H1 (cell line): ENCODE data around the gene MTFR2. TPM values are rescaled to one million over a fixed set of nuclear protein-coding genes. Genes with fewer than 3 reads are reported as not detected.

Experiments used
- CBX8 ChIP-seq: fragments of 300-800, 300-1000 bp; sonication (generic); IDR thresholded peaks from 2 replicates; pipeline ENCODE4 v1.7.1; 2016; ENCODE audit warnings: low read depth, low read length, borderline replicate concordance
- CHD7 ChIP-seq: fragments of 300-600 bp; sonication (generic); IDR thresholded peaks from 2 replicates; pipeline ENCODE4 v1.7.1; 2012; ENCODE audit warnings: low read length, moderate library complexity, mild to moderate bottlenecking, inconsistent platforms; ENCODE audit not compliant: insufficient replicate concordance
- KDM1A ChIP-seq: fragments of 200-600, 300-600 bp; sonication (generic); IDR thresholded peaks from 2 replicates; pipeline ENCODE4 v1.7.1; 2016; ENCODE audit warnings: mild to moderate bottlenecking, low read length, borderline replicate concordance
- POLR2AphosphoS5 ChIP-seq: IDR thresholded peaks from 2 replicates; pipeline ENCODE4 v1.6.1; 2011; ENCODE audit warnings: low read depth, low read length
- RFX5 ChIP-seq: IDR thresholded peaks from 2 replicates; pipeline ENCODE4 v1.6.1; 2011; ENCODE audit warnings: low read depth, low read length, improper control_type of control experiment, borderline replicate concordance
- SUZ12 ChIP-seq: fragments of 200-600 bp; sonication (generic); IDR thresholded peaks from 2 replicates; pipeline ENCODE4 v1.6.1; 2012; ENCODE audit warnings: mild to moderate bottlenecking, inconsistent platforms, low read length, moderate library complexity, mixed read lengths
- polyA plus RNA-seq, 7 experiments: library from polyadenylated mRNA; depleted of rRNA in 3 of 7; stranded (reverse) in 5 of 7; unstranded in 2 of 7; fragments of >200 nt in 5 of 7; fragments of 200-250 nt in 2 of 7; gene quantifications; 1 replicate in 5 of 7; 2 replicates in 1 of 7; 4 replicates in 1 of 7; pipeline versions ENCODE4 v1.2.1 to v1.2.3, GENCODE V29; 2011 to 2013; ENCODE audit warnings: missing spikeins in 2 of 7, mixed read lengths in 2 of 7
- total RNA-seq: library from RNA; stranded (reverse); fragmentation: NEBNext Ultra II Directional; extraction: Animal tissue kit (Norgen Biotek cat#: 25700); gene quantifications from 2 replicates; pipeline ENCODE4 v1.2.1, GENCODE V29; 2021

The MTFR2 gene
- total and polyA plus RNA-seq, 2 of the 8 experiments (the other 6 are each of a cell fraction or from before 2014, with no cell fraction given) = 8.5 to 10.7 TPM

DNA sequence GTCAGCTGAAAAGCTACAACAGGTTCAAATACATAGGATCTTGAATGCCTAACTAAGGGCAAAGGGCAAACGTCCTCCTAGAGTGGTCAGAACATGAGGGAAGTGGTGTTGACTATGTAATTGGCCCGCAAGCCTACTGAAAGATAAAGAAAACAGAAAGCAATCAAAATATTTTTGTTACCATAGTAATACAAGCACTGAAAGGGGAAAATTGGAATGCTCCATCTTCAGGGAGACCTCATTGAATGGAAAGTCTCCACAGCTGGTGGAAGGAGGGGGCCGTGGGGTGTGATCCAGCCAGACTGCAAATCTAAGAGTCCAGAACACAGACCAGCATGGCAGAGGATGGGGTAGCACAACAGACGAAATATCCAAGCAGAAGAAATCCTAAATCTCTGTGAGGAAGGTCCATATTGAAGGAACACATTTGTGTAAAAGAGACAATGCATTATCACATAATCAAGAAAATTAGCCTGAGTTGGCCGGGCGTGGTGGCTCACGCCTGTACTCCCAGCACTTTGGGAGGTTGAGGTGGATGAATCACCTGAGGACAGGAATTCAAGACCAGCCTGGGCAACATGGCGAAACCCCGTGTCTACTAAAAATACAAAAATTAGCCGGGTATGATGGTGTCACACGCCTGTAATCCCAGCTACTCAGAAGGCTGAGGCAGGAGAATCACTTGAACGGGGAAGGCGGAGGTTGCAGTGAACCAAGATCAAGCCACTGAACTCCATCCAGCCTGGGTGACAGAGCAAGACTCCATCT, 39.5 kb downstream of the MTFR2 start (continued):
- TF ChIP-seq CHD7 (no peak), POLR2AphosphoS5 (no peak), SUZ12 (no peak), CBX8 (no peak), KDM1A (no peak), RFX5 (no peak)
- TF ChIP-seq, all 59 proteins: peak for 0
